Uterus (tissue), 4 donors: ENCODE results near the gene GLI2. TPM values are rescaled to one million over a fixed set of nuclear protein-coding genes. Genes with fewer than 3 reads are reported as not detected.

Experiments used
- DNase-seq, 2 donors: peaks; one replicate each; pipeline ENCODE4 v3.0.0-alpha.2; 2019 to 2020
- H3K27ac ChIP-seq, 2 donors: fragments of 200-600 bp; sonication (generic); 1 replicate in 1 of 2; 2 replicates in 1 of 2; pipeline ENCODE4 v1.5.1; 2016 to 2018
- H3K27me3 ChIP-seq, 2 donors: fragments of 200-600 bp; sonication (generic); one replicate each; pipeline ENCODE4 v1.5.1; 2018 to 2019; ENCODE audit warnings: control low read depth in 1 of 2
- H3K36me3 ChIP-seq, 2 donors: fragments of 200-600 bp; sonication (generic); one replicate each; pipeline ENCODE4 v1.5.1; 2019; ENCODE audit warnings: control low read depth in 1 of 2
- H3K4me1 ChIP-seq, 2 donors: fragments of 200-600 bp; sonication (generic); one replicate each; pipeline ENCODE4 v1.5.1; 2018 to 2019; ENCODE audit warnings: control low read depth in 1 of 2
- H3K4me3 ChIP-seq, 2 donors: fragments of 200-600 bp; sonication (generic); 1 replicate in 1 of 2; 2 replicates in 1 of 2; pipeline ENCODE4 v1.5.1; 2018 to 2019; ENCODE audit warnings: mild to moderate bottlenecking in 1 of 2
- H3K9me3 ChIP-seq, 2 donors: fragments of 200-600 bp; sonication (generic); one replicate each; pipeline ENCODE4 v1.5.1; 2019; ENCODE audit warnings: control low read depth in 1 of 2
- POLR2A ChIP-seq, 2 donors: fragments of 450-650 bp; IDR thresholded peaks; one replicate each; pipeline ENCODE4 v1.6.1; 2016; ENCODE audit warnings: antibody characterized with exemption in 2 of 2, mild to moderate bottlenecking in 1 of 2, moderate library complexity in 1 of 2
- intact Hi-C: fragments of 100-400 bp; cut with DNase I; formaldehyde crosslinking; loops from one replicate; pipeline ENCODE4 v1.15.1; 2023; ENCODE audit warnings: low total_unique reads
- total RNA-seq, 4 donors: library from RNA; depleted of rRNA in 3 of 4; stranded (reverse); fragments of >200 nt in 3 of 4; gene quantifications; one replicate each; pipeline versions ENCODE4 v1.1.0 to v1.2.4, GENCODE V29; 2014 to 2023
- TF ChIP-seq, protein P1 (sequence below), 4 experiments: fragments of 200-600 bp in 2 of 4; fragments of 450-650 bp in 2 of 4; sonication (generic) in 2 of 4; IDR thresholded peaks; one replicate each; pipeline ENCODE4 v1.5.1; 2016 to 2019; ENCODE audit warnings: antibody characterized with exemption in 4 of 4, mild to moderate bottlenecking in 2 of 4, moderate library complexity in 1 of 4
- donor health status: DM: yes; HTN: yes; CAD: no.

The GLI2 gene
- total RNA-seq, 4 donors from 2014 or later = 2.9 to 23.6 (median 12.9) TPM

DNA sequence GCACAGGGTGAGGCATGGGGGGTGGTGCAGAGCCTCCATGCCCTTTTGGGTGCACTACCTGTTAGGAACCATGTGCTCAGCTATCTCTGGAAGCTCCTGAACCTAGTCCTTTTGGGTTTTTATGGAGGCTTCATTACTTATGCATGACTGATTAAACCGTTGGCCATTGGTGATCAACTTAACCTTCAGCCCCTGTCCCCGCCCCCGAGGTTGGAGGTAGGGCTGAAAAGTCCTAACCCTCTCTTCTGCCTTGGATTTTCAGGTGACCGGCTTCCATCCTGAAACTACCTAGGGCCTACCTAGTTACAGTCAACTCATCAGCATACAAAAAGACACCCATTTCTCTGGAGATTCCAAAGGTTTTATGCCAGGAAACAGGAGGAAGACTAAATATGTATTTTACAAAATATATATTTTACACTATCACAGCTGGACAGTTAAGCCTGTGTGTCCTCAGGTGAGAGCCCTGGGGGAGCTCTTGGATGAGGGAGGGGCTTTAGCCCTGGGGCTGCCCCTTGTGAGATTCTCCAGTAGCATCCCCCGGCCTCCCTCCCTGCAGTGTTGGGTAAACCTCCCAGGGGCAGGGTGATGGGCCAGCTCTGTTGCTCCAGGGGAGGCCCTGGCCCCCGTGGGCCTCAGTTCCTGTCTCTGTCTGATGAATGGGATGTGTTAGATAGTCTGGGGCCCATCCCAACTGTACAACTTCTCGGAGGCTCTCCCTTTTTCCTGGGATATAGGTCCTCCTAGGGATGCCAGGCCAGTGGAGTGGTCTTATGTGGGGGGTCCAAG, 24.1 kb downstream of the GLI2 start:
- peaks cover 11 to 14% of the 10 kb centered on the region in 2 donors for H3K4me1 ChIP-seq
- no peaks in the 10 kb centered on the region for H3K9me3 ChIP-seq
- H3K27me3 ChIP-seq = no peaks in the 10 kb centered on the region
- peak overlapping the region; percentile 86 to 91 for H3K27ac ChIP-seq
- peak; percentile 11 to 12 for DNase-seq
- no peaks in the 10 kb centered on the region for H3K36me3 ChIP-seq
- no peak overlapping the region for H3K4me3 ChIP-seq
- TF ChIP-seq, protein P1, sequence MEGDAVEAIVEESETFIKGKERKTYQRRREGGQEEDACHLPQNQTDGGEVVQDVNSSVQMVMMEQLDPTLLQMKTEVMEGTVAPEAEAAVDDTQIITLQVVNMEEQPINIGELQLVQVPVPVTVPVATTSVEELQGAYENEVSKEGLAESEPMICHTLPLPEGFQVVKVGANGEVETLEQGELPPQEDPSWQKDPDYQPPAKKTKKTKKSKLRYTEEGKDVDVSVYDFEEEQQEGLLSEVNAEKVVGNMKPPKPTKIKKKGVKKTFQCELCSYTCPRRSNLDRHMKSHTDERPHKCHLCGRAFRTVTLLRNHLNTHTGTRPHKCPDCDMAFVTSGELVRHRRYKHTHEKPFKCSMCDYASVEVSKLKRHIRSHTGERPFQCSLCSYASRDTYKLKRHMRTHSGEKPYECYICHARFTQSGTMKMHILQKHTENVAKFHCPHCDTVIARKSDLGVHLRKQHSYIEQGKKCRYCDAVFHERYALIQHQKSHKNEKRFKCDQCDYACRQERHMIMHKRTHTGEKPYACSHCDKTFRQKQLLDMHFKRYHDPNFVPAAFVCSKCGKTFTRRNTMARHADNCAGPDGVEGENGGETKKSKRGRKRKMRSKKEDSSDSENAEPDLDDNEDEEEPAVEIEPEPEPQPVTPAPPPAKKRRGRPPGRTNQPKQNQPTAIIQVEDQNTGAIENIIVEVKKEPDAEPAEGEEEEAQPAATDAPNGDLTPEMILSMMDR (IDR thresholded peaks at IDR 0.05) = no peak
- TF ChIP-seq POLR2A (IDR thresholded peaks at IDR 0.05) = no peak
- intact Hi-C loops = no loop called here

- TF ChIP-seq POLR2A (IDR thresholded peaks at IDR 0.05) = no peak
- TF ChIP-seq, protein P1 (IDR thresholded peaks at IDR 0.05) = no peak
- Histone ChIP-seq H3K27ac (peak overlapping the region in 1 of 2 donors; percentile 56), H3K4me1 (peaks cover 15 to 21% of the 10 kb centered on the region in 2 donors), H3K27me3 (no peaks in the 10 kb centered on the region), H3K4me3 (no peak overlapping the region), H3K36me3 (no peaks in the 10 kb centered on the region), H3K9me3 (no peaks in the 10 kb centered on the region)
- intact Hi-C loops = no loop called here
- peak; percentile 62 to 64 for DNase-seq
Observed at GRCh38 chr2:120760446-120761135, 24.9 kb downstream of the GLI2 start.

- Histone ChIP-seq H3K27ac (no peak overlapping the region), H3K36me3 (no peaks in the 10 kb centered on the region), H3K9me3 (no peaks in the 10 kb centered on the region), H3K27me3 (no peaks in the 10 kb centered on the region), H3K4me1 (peaks cover 15 to 27% of the 10 kb centered on the region in 2 donors), H3K4me3 (no peak overlapping the region)
- no peak for TF ChIP-seq POLR2A (IDR thresholded peaks at IDR 0.05)
- TF ChIP-seq, protein P1 (IDR thresholded peaks at IDR 0.05) = no peak
- peak; percentile 11 to 12 for DNase-seq
- intact Hi-C loops = no loop called here
Observed at GRCh38 chr2:120761164-120761861, 25.6 kb downstream of the GLI2 start.

DNA sequence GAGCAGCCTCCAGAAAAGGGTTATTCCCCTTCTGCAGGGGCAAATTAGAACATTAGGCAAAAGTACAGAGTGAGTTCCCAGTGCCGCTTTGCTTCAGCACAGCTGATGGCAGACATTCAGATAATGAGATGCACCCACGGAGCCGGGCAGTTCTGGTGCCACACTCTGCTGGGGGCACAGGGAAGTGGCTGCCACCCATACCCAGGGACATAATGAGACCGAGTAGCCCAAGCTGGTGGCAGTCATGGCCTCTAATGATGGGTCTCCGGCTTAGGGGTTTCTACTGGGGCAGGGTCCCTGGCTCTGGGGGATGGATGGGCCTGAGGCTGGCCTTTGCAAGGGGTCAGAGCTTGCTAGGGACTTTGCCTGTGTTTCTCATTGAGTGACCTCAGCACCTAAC, 26.2 kb downstream of the GLI2 start:
- TF ChIP-seq, protein P1 (IDR thresholded peaks at IDR 0.05) = no peak
- no peak for TF ChIP-seq POLR2A (IDR thresholded peaks at IDR 0.05)
- no peak overlapping the region for H3K27ac ChIP-seq
- intact Hi-C loops = no loop called here
- peaks cover 15 to 28% of the 10 kb centered on the region in 2 donors for H3K4me1 ChIP-seq
- no peaks in the 10 kb centered on the region for H3K36me3 ChIP-seq
- H3K9me3 ChIP-seq = no peaks in the 10 kb centered on the region
- H3K4me3 ChIP-seq = no peak overlapping the region
- H3K27me3 ChIP-seq = no peaks in the 10 kb centered on the region
- peak in 1 of 2 donors; percentile 14 for DNase-seq
